GM18858 (cell line): ENCODE results near the gene PLXNB2.
"Not testable (repeated sequence)": the region's sequence is repeated elsewhere in the genome, so short reads cannot be mapped to it uniquely, and the experiment has no call there.

Source experiments
- ATAC-seq: cut with Tn5 transposase; IDR thresholded peaks from one replicate; pipeline ENCODE4 v1.9.1; 2021; ENCODE audit not compliant: unreplicated experiment

PLXNB2 gene

GRCh38 chr22:50306753-50307749, at the start of gene PLXNB2:
PLXNB2 (minus strand) TSS chr22:50307646; CDS start chr22:50290584, 17,062 bp downstream.
- no peak for ATAC-seq

GRCh38 chr22:50357222-50357621, 49.8 kb upstream of the PLXNB2 start:
- no peak for ATAC-seq

GRCh38 chr22:50356186-50356585, 48.7 kb upstream of the PLXNB2 start:
- ATAC-seq = no peak

GRCh38 chr22:50348058-50348457, 40.6 kb upstream of the PLXNB2 start:
- ATAC-seq = no peak

GRCh38 chr22:50347157-50347556, 39.7 kb upstream of the PLXNB2 start:
- no peak for ATAC-seq

GRCh38 chr22:50346470-50346869, 39.0 kb upstream of the PLXNB2 start:
- no peak for ATAC-seq

- ATAC-seq = no peak
Observed at GRCh38 chr22:50343541-50343935, 36.1 kb upstream of the PLXNB2 start.

GRCh38 chr22:50342651-50343540, 35.5 kb upstream of the PLXNB2 start, which contains the start of gene PPP6R2:
PPP6R2 (plus strand) TSS chr22:50343327; CDS start chr22:50393909, 50,582 bp downstream.
- ATAC-seq = no peak

- no peak for ATAC-seq
Observed at GRCh38 chr22:50341977-50342650, 34.7 kb upstream of the PLXNB2 start.

GRCh38 chr22:50339945-50340879, 32.8 kb upstream of the PLXNB2 start:
- ATAC-seq = no peak

- ATAC-seq = no peak
Observed at GRCh38 chr22:50338860-50339462, 31.5 kb upstream of the PLXNB2 start.

- no peak for ATAC-seq
Observed at GRCh38 chr22:50338042-50338573, 30.7 kb upstream of the PLXNB2 start.

GRCh38 chr22:50337262-50338041, 30.0 kb upstream of the PLXNB2 start:
- ATAC-seq = no peak

- ATAC-seq = not testable (repeated sequence)
Observed at GRCh38 chr22:50334433-50334832, 27.0 kb upstream of the PLXNB2 start.

GRCh38 chr22:50329236-50329635, 21.8 kb upstream of the PLXNB2 start:
- no peak for ATAC-seq

GRCh38 chr22:50327711-50328019, 20.2 kb upstream of the PLXNB2 start:
- ATAC-seq = no peak

GRCh38 chr22:50326956-50327710, 19.7 kb upstream of the PLXNB2 start, which contains the start of gene DENND6B:
DENND6B (minus strand) TSS chr22:50327012; CDS start chr22:50326988, 24 bp downstream.
- no peak for ATAC-seq
